ENCODE results near the gene FYB2. TPM values are rescaled to one million over a fixed set of nuclear protein-coding genes. Genes with fewer than 3 reads are reported as not detected.

The FYB2 gene
- total RNA-seq, 4 donors from 2014 or later, result under 0.01 TPM; not detected in 3

GRCh38 chr1:56852476-56852875 is 33.3 kb upstream of the FYB2 start:
- no peak for TF ChIP-seq POLR2A (IDR thresholded peaks at IDR 0.05)
- TF ChIP-seq CTCF (IDR thresholded peaks at IDR 0.05), result no peak
- Histone ChIP-seq H3K4me3 (no peak overlapping the region), H3K36me3 (no peaks in the 10 kb centered on the region), H3K27ac (no peak overlapping the region), H3K27me3 (peaks cover 0 to 12% (median 0%) of the 10 kb centered on the region in 4 donors), H3K9me3 (no peaks in the 10 kb centered on the region), H3K4me1 (no peaks in the 10 kb centered on the region)
- intact Hi-C loops (cut with DNase I), result no loop called here
- no peak for DNase-seq
- WGBS, 2 donors, result 6 to 29% methylated on average over 1 of the region's 1 CpG

- Histone ChIP-seq H3K27me3 (peaks cover 0 to 13% (median 0%) of the 10 kb centered on the region in 4 donors), H3K4me1 (no peaks in the 10 kb centered on the region), H3K36me3 (no peaks in the 10 kb centered on the region), H3K9me3 (no peaks in the 10 kb centered on the region), H3K4me3 (no peak overlapping the region), H3K27ac (no peak overlapping the region)
- no peak for DNase-seq
- WGBS, 2 donors, result 80 to 87% methylated on average over 5 of the region's 5 CpGs
- TF ChIP-seq CTCF (IDR thresholded peaks at IDR 0.05), result no peak
- no peak for TF ChIP-seq POLR2A (IDR thresholded peaks at IDR 0.05)
- intact Hi-C loops (cut with DNase I), result no loop called here
Observed at GRCh38 chr1:56850922-56851321, 31.7 kb upstream of the FYB2 start.

- no peaks in the 10 kb centered on the region for H3K9me3 ChIP-seq
- TF ChIP-seq CTCF (IDR thresholded peaks at IDR 0.05), result no peak
- no peak for TF ChIP-seq POLR2A (IDR thresholded peaks at IDR 0.05)
- intact Hi-C loops (cut with DNase I), result no loop called here
- H3K4me3 ChIP-seq, result no peak overlapping the region
- H3K27me3 ChIP-seq, result peaks cover 0 to 13% (median 0%) of the 10 kb centered on the region in 4 donors
- whole genome bisulfite sequencing, 2 donors, result 69 to 76% methylated on average over 2 of the region's 2 CpGs
- DNase-seq, result no peak
- no peak overlapping the region for H3K27ac ChIP-seq
- no peaks in the 10 kb centered on the region for H3K36me3 ChIP-seq
- H3K4me1 ChIP-seq, result no peaks in the 10 kb centered on the region
Observed at GRCh38 chr1:56850411-56850810, 31.2 kb upstream of the FYB2 start.

GRCh38 chr1:56849750-56850149 is 30.5 kb upstream of the FYB2 start:
- no peaks in the 10 kb centered on the region for H3K9me3 ChIP-seq
- no peaks in the 10 kb centered on the region for H3K4me1 ChIP-seq
- TF ChIP-seq POLR2A (IDR thresholded peaks at IDR 0.05), result no peak
- no peak for TF ChIP-seq CTCF (IDR thresholded peaks at IDR 0.05)
- H3K4me3 ChIP-seq, result no peak overlapping the region
- H3K27me3 ChIP-seq, result peaks cover 0 to 10% (median 0%) of the 10 kb centered on the region in 4 donors
- DNase-seq, result no peak
- intact Hi-C loops (cut with DNase I), result no loop called here
- H3K36me3 ChIP-seq, result no peaks in the 10 kb centered on the region
- no peak overlapping the region for H3K27ac ChIP-seq
- 85 to 86% methylated on average over 7 of the region's 7 CpGs for WGBS, 2 donors

GRCh38 chr1:56845343-56845742 is 26.1 kb upstream of the FYB2 start:
- no peaks in the 10 kb centered on the region for H3K36me3 ChIP-seq
- intact Hi-C loops (cut with DNase I), result no loop called here
- TF ChIP-seq POLR2A (IDR thresholded peaks at IDR 0.05) (no peak), CTCF (IDR thresholded peaks at IDR 0.05) (no peak)
- peaks cover 0 to 9% (median 0%) of the 10 kb centered on the region in 4 donors for H3K27me3 ChIP-seq
- no peak for DNase-seq
- 64 to 80% methylated on average over 1 to 2 of the region's 3 CpGs for WGBS, 2 donors
- H3K4me3 ChIP-seq, result no peak overlapping the region
- no peaks in the 10 kb centered on the region for H3K9me3 ChIP-seq
- H3K27ac ChIP-seq, result no peak overlapping the region
- no peaks in the 10 kb centered on the region for H3K4me1 ChIP-seq

Measured in esophagus squamous epithelium (tissue), 5 donors.